GM18907 (cell line): ENCODE data around the gene PTPRN2.
"Not testable (repeated sequence)": the region's sequence is repeated elsewhere in the genome, so short reads cannot be mapped to it uniquely, and the experiment has no call there.

Experiments used
- ATAC-seq: cut with Tn5 transposase; IDR thresholded peaks from one replicate; pipeline ENCODE4 v1.9.1; 2021; ENCODE audit warnings: mild to moderate bottlenecking, moderate library complexity; ENCODE audit not compliant: unreplicated experiment

The PTPRN2 gene

DNA sequence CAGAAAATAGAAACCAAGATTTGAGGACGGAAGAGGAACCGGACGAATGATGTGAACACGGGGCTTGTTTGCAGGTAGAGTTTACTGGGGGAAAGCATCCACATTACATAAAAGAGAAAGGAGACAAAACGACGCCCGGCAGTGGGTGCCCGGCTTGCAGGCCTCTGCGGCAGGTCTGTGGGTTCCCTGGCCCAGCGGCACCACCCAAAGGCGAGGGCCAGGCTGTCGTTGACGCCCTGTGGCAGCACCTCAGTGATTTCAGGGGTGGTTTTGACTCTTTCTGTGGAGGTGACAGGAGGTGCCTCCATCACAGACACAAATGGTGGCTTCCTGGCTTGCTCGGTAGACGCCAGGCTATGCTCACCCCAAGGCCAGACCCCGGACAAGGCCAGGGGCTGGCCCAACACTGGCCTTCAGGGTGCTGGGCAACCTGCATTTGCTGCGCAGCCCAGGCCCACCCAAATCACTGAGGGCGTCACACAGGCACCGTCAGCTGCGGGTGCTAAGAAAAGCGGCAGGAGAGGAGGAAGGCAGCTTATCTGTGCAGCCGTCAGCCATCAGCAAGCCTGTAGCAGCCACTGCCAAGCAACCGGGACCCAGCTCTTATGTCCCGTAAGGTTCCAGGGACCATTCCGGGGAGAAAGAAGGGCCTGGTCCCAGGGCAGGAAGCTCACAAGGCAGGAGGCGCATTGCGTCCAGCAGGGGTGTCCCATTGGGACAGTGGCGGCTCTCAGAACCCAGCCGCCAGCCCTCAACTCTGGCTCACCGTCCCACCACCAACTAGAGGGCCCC, 230.3 kb downstream of the PTPRN2 start:
- no peak for ATAC-seq

GRCh38 chr7:158356454-158356853, 231.2 kb downstream of the PTPRN2 start:
- no peak for ATAC-seq

DNA sequence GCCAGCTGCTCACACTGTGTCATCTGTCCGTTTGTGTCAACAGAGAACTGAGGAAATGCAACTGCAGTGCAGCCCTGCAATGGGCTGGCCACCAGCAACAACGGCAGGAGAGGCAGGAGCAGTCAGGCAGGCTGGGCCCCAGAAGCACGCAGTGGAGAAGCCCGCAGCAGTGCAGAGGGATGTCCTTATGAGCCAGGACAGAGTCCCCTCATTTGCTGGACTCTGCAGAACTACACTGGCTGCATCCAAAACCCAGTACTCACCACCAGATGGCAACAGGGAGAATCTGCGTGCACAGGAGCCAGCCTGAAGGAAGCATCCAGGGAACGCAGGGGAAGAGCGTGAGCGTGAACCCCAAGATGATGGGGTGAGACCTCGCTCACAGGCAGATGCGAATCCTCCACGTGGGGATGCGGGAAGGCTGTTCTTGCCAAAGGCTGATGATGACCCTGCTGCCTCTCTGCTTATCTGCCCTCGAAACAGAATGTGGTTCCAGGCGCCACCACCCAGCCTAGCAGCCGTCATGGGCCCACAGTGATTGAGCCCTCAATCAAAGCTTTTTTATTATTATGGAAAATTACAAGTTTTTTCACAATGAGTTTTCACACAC, 232.1 kb downstream of the PTPRN2 start:
- no peak for ATAC-seq

DNA sequence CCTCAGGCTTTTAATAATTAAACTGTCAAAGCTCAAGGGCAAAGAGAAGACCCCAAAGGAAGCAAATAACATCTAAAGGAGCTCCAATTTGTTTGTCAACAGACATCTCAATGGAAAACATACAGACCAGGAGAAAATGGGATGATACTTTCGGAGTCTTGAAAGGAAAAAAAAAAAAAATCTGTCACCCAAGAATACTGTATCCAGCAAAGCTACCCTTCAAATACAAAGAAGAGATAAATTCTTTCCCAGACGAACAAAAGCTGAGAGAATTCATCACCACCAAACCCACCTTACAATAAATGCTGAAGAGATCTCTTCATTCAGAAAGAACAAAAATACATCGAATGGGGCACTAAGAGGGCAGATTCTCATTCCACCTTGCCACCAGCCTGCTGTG, 232.8 kb downstream of the PTPRN2 start:
- ATAC-seq: no peak

- no peak for ATAC-seq
Observed at GRCh38 chr7:158353606-158354570, 233.7 kb downstream of the PTPRN2 start.

DNA sequence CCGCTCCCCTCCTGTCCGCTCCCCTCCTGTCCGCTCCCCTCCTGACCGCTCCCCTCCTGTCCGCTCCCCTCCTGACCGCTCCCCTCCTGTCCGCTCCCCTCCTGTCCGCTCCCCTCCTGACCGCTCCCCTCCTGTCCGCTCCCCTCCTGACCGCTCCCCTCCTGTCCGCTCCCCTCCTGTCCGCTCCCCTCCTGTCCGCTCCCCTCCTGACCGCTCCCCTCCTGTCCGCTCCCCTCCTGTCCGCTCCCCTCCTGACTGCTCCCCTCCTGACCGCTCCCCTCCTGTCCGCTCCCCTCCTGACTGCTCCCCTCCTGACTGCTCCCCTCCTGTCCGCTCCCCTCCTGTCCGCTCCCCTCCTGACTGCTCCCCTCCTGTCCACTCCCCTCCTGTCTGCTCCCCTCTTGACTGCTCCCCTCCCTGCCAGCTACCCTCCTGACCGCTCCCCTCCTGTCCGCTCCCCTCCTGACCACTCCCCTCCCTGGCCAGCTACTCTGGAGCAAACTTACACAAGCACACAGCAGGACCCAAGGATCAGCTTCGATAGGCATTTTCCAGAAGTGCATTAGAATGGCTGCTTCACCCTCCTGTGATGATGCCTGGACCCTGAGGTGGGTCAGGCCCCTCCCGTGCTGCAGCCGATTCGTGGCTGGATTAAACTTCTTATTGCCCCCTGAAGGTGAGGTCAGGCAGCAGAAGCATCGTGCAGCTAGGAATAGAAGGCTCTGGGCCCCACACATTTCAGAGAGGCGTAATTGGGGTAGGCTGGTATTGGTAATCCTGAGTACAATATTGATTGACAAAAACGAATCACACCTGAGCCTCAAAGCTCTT, 235.5 kb downstream of the PTPRN2 start:
- ATAC-seq: not testable (repeated sequence)

GRCh38 chr7:158351481-158351880, 236.1 kb downstream of the PTPRN2 start:
- no peak for ATAC-seq

DNA sequence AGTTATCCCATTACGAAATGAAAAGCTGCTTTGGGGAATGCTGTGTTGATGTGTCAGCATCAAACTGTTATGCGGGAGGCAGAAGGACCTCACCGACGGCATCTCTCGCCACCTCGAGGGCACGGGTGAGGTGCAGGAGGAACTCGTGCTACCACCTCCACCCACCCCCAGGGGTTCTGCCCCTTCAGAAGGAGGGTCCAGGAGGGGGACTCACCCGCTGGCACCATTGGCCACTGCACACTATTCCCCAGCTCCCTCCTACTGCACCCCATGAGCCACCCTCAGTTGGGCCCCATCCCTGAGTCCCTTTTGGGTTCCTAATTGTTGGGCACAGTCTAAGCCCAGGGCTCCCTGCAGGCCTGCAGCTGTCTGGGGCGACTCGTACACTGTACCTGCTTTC, 236.6 kb downstream of the PTPRN2 start:
- ATAC-seq: no peak

- ATAC-seq: no peak
Observed at GRCh38 chr7:158350166-158350900, 237.3 kb downstream of the PTPRN2 start.

- no peak for ATAC-seq
Observed at GRCh38 chr7:158348446-158348845, 239.2 kb downstream of the PTPRN2 start.

DNA sequence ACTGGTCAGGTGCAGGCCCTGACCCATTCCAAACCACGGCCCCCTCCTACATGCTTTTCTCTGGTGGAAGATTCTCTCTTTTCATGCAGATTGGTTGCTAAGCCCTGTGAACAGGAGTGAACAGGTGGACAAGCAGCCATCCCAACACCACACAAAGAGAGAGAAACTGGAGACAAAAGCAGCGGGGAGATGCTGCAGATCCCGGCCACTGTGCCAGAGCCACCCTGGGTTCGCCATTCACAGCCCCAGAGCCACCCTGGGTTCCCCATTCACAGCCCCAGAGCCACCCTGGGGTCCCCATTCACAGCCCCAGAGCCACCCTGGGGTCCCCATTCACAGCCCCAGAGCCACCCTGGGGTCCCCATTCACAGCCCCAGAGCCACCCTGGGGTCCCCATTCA, 239.6 kb downstream of the PTPRN2 start:
- not testable (repeated sequence) for ATAC-seq

DNA sequence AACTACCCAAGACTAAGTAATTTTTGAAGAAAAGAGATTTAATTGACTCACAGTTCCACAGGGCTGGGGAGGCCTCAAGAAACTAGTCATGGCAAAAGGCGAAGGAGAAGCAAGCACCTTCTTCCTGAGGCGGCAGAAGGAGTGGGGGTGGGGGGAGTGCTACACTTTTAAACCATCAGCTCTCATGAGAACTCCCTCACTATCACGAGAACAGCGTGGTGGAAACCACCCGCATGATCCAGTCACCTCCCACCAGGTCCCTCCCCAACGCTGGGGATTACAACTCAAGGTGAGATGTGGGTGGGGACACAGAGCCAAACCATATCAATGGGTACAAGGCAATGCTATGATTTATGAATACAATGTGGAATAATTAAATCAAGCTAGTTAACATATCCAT, 241.9 kb downstream of the PTPRN2 start:
- ATAC-seq: no peak

- ATAC-seq: no peak
Observed at GRCh38 chr7:158344706-158345300, 242.8 kb downstream of the PTPRN2 start.

DNA sequence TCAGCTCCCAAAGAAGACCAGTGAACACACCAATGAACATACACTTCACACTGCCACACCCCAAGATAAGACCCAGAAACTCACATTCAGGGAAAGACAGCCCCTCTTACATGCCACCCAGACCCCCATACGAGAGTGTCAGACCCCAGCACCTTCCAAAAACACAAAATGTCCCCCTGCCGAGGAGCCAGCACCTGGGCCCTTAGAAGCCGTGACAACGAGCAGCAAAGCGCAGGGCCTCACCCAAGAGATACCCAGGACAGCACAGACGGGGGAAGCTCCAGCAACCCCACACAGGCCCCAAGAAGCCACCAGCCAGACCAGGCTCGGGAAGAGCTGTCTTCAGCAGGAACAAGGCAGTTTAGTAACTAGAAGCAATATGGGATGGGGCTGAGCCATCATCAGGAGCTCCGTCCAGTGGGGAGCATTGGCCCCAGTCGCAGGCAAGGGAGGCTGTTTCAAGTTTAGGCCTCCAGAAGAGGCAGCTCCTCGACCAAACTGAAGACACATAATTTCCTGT, 243.6 kb downstream of the PTPRN2 start:
- ATAC-seq: no peak

DNA sequence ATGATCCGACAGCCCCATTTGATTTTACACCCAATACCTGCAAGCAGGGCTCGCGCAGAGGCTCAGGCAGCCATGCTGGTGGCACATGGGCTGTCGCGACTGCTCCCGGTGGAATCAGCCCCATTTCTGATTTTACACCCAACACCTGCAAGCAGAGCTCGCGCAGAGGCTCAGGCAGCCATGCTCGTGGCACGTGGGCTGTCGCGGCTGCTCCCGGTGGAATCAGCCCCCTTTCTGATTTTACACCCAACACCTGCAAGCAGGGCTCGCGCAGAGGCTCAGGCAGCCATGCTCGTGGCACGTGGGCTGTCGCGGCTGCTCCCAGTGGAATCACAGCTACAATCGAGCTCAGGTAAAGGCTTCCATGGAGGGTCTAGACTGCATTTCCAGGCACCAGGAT, 244.1 kb downstream of the PTPRN2 start:
- no peak for ATAC-seq

GRCh38 chr7:158341097-158341496, 246.5 kb downstream of the PTPRN2 start:
- ATAC-seq: not testable (repeated sequence)

DNA sequence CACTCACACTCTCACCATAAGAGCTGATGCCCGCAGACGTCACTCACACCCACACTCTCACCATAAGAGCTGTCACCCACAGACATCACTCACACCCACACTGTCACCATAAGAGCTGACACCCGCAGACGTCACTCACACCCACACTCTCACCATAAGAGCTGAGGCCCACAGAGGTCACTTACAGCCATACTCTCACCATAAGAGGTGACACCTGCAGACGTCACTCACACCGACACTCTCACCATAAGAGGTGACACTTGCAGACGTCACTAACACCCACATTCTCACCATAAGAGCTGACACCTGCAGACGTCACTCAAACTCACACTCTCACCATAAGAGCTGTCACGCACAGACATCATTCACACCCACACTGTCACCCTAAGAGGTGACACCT, 250.7 kb downstream of the PTPRN2 start:
- ATAC-seq: not testable (repeated sequence)

- ATAC-seq: not testable (repeated sequence)
Observed at GRCh38 chr7:158332516-158332915, 255.1 kb downstream of the PTPRN2 start.

DNA sequence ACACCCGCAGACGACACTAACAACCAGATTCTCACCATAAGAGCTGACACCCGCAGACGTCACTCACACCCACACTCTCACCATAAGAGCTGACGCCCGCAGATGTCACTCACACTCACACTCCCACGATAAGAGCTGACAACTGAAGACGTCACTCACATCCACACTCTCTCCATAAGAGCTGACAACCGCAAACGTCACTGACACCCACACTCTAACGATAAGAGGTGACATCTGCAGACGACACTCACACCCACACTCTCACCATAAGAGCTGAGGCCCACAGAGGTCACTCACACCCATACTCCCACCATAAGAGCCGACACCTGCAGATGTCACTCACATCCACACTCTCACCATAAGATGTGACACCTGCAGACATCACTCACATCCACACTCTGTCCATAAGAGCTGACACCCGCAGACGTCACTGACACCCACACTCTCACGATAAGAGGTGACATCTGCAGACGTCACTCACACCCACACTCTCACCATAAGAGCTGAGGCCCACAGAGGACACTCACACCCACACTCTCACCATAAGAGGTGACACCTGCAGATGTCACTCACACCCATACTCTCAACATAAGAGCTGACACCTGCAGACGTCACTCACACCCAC, 255.7 kb downstream of the PTPRN2 start:
- ATAC-seq: not testable (repeated sequence)
